Measurements from ENCODE around the gene PEX11G.
A peak's percentile ranks its signal among the peaks of the same experiment; 100 is the strongest.

The PEX11G gene

GRCh38 chr19:7500811-7501450 lies 12.1 kb upstream of the PEX11G start:
- DNase-seq (ENCODE audit: extremely low read depth in 1 of 2, low read depth in 1 of 2), result peak; percentile 43 to 47

DNA sequence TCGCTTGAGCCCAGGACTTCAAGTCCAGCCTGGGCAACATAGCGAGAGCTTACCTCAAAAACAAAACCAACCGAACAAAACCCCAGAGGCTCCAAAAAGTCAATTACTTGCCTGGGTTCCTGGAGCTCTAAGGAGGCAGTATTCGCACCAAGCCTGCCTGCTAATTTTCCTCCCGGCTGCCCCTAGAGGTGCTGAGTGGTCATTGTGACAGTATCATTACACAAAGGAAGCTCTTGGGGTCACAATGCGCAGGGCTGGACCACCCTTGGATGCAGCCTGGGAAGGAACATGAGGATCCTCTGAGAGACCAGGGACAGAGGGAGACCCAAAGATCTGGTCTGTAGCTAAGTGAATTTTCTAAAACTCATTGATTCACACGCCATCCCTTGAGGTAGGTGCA lies 8.5 kb upstream of the PEX11G start:
- no peak for DNase-seq (ENCODE audit: extremely low read depth in 1 of 2, low read depth in 1 of 2)

DNA sequence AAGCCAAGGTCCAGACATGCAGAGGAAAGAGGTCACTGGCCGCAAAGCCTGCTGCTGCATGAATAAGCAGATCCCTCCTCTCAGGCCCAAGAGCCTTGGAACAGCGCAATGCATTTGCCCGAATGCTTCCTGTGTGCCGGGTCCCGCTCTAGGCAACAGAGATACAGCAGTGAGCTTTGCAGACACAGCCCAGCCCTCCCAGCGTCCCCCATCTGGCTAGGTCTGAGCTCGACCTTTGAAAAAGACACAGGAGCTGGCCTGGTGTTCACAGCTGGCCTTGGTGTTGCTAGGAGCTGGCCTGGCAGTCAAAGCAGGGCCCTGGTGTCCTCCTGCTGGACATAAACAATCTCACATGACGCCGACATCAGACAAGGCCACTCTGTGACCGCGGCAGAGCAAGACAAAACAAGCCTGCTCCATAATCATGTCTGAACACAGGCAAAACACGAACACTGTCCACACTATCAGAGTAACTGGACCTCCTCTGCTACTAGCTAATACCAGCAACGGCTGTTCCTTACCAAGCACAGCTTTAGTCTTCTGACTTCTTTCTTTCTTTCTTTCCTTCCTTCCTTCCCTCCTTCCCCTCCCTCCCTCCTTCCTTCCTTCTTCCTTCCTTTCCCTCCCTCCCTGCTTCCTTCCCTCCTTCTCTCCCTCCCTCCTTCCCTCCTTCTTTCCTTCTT lies 5.7 kb upstream of the PEX11G start:
- no peak for DNase-seq (ENCODE audit: extremely low read depth in 1 of 2, low read depth in 1 of 2)

DNA sequence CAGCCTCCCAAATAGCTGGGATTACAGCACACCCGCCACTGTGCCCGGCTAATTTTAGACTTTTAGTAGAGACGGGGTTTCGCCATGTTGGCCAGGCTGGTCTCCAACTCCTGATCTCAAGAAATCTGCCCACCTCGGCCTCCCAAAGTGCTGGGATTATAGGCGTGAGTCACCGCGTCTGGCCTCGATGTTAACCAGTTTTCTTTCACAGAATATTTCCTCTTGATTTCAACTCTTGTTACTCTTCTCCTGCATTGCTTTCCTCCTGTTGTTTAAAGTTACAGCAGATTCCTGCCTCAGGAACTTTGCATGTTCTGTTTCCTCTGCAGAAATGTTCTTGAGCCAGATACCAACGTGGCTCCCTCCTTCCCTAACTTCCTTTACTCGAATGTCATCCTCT lies 3.7 kb upstream of the PEX11G start:
- DNase-seq (ENCODE audit: extremely low read depth in 1 of 2, low read depth in 1 of 2), result no peak

DNA sequence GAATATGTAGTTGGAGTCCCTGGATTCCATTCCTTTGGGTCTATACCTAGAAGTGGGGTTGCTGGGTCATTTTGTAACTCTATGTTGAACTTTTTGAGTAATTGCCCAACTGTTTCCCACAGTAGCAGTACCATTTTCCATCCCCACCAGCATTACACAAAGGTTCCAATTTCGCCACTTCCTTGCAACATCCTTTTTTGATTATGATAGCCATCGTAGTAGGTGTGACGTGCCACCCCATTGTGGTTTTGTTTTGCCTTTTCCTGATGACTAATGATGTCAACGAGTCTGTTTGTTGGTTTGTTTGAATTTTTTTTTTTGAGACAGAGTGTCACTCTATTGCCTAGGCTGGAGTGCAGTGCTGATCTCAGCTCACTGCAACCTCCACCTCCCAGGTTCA lies 3.3 kb upstream of the PEX11G start:
- DNase-seq (ENCODE audit: extremely low read depth in 1 of 2, low read depth in 1 of 2), result peak in 1 of 2 donors; percentile 78

DNA sequence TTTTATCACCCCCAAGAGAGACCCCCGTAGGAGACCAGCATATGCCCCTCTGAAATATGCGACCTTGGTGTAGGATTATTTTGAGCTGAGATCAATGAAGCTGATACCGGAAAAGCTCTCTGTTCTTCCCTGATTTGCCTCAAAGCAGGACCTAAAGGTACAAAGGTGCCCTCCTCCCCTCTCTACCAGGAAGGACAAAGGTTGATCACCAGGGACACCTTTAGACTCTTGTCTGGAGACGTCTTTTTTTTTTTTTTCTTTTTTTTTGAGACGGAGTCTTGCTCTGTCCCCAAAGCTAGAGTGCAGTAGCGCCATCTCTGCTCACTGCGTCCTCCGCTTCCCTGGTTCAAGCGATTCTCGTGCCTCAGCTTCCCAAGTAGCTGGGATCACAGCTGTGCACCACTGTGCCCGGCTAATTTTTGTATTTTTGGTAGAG lies 792 bp upstream of the PEX11G start:
- no peak for DNase-seq (ENCODE audit: extremely low read depth in 1 of 2, low read depth in 1 of 2)

DNA sequence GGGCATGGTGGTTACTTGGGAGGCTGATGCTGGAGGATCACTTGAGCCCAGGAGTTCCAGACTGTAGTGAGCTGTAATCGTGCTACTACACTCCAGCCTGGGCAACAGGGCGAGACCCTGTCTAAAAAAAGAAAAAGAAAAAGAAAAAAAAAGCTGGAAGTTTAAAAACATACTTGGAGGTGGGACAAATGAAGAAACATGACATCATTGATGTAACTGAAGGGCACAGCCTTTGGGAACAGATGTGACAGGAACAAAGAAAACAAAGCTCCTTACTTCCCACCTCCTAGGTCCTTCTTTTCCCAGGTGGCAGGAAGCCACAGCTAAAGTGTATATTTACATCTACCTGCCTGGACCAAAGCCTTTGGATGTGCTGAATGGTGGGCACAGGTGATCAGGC lies 1.9 kb downstream of the PEX11G start:
- DNase-seq (ENCODE audit: extremely low read depth in 1 of 2, low read depth in 1 of 2), result no peak

GRCh38 chr19:7483720-7484201 lies 5.1 kb downstream of the PEX11G start:
- DNase-seq (ENCODE audit: extremely low read depth in 1 of 2, low read depth in 1 of 2), result no peak

DNA sequence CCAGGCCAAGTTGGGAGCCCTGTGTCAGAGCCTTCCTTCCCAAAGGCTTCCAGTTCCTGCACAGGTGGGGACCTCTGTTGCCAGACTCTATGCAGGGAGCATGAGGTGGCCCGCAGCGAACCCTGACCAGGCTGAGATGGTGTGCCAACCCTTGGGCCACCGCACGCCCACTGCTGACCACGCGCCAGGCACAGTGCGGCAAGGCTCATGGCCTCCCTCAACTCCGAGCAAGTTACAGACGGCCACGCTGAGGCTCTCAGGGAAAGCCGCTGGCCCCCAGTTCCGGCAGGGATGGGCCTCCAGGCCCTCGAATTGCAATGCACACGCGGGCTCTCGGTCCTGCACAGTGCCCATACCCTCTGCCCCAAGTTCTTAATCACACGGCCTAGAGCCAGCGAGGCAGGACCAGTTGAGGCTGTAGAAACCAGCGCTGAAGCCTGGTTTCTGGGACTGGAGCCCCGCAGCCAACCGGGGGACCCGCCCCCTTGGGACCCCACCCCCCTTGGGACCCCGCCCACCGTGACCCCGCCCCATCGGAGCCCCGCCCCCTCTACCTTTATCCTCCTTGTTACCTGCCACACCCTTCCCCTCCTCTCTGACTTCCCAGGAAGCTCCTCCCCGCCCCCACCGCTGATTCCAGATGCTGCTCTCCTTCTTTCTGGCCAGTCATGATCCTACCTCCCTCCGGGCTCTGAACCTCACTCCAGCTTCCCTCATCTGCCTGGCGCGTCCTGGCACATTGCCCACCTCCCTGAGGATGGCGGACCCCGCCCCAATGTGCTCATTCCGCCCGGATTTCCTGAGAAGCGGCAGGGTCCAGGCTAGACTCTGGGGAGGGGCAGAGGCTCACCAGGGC lies 6.0 kb downstream of the PEX11G start:
- DNase-seq (ENCODE audit: extremely low read depth in 1 of 2, low read depth in 1 of 2), result no peak

DNA sequence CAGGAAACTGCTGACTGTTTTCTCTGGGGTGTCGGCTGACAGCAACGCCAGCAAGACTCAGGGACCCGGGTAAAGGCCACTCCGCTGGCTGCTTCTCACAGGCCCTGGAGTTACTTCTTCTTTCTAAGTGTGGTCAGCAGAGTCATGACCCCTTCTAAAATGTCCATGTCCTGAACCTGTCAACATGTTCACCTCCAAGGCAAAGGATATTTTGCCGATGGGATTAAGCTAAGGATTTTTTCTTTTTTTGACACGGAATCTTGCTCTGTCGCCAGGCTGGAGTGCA lies 7.9 kb downstream of the PEX11G start:
- no peak for DNase-seq (ENCODE audit: extremely low read depth in 1 of 2, low read depth in 1 of 2)

DNA sequence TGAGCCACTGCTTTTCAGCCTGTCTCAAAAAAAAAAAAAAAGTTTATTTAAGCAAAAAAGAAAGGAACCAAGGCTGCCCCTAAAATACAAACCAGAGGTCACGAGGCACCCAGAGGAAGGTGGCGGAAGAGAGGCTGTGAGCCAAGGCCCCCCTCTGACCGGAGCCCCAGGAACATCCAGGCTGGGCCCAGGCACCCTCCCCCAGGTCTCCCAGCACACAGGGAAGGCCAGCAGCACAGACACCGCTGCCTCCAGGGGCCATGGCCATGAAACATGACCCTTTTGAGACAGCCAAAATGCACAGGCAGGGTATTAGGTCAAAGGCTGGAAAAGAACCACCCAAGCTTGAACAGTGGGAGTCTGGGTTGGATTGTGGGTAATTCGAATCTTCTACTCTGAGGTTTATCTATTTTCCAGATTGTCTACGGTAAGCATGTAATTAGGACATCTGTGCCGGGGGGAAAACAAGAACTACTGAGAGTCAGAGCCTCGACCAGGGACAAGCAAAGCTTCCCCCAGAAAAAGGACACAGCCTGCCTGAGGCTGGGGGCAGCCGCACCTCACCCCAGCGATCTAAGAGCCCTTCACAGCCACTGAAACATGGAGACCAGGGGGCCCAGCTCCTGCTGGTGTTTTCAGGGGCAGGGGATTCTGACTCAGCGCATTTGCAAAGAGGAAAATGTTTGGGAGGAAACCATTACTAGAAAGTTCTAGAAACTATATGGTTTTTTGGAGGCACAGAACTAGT lies 8.4 kb downstream of the PEX11G start:
- DNase-seq (ENCODE audit: extremely low read depth in 1 of 2, low read depth in 1 of 2), result no peak

GRCh38 chr19:7478843-7479227 lies 10.0 kb downstream of the PEX11G start:
- no peak for DNase-seq (ENCODE audit: extremely low read depth in 1 of 2, low read depth in 1 of 2)

DNA sequence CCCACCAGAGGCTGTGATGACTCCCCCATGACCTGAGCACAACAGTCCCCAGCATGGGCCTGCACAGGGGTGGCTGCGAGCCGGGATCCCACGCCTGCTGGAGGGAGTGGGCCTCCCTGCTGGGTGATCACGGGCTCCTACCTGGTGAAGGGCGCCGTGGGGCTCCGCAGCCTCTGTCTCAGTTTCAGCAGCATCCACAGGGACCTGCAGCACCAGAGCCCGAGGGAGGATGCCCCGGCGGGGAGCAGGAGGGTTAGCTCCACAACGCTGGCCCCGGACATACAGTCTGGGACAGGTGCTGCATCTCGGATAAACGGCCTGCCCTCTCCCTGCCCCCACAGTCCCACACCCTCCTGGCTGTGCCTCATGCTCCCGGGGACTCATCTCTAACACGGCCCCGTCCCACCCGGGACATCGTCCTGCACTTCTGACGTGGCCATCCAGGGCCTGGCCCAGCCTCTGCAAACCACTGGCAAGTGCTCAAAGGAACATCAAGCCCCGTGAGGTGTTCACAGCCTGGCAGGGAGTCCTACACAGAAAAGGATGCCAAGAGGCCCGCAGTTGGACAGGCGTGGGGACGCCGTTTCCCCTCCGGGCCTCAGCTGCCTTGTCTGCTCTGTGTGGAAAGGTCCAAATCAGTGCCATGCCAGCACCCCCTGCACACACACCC lies 10.5 kb downstream of the PEX11G start:
- DNase-seq (ENCODE audit: extremely low read depth in 1 of 2, low read depth in 1 of 2), result no peak

DNA sequence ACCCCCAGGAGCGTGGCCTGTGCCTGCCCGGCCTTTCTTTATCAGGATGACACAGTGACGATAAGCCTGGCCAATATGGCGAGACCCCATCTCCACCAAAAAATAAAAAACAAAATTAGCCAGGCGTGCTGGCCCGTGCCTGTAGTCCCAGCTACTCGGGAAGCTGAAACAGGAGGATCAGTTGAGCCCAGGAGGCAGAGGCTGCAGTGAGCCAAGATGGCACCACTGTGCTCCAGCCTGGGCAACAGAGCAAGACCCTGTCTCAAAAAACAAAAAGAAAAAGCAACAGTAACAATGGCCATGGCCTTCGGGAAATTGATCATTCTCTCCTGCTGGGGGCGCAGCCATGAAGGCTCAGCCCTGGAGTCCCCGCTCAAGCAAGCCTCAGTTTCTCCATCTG lies 11.1 kb downstream of the PEX11G start:
- DNase-seq (ENCODE audit: extremely low read depth in 1 of 2, low read depth in 1 of 2), result no peak

GRCh38 chr19:7476777-7477494 lies 11.9 kb downstream of the PEX11G start:
- no peak for DNase-seq (ENCODE audit: extremely low read depth in 1 of 2, low read depth in 1 of 2)

- DNase-seq (ENCODE audit: extremely low read depth in 1 of 2, low read depth in 1 of 2), result no peak
Observed at GRCh38 chr19:7476241-7476640, 12.6 kb downstream of the PEX11G start.

GRCh38 chr19:7475665-7476064 lies 13.2 kb downstream of the PEX11G start:
- no peak for DNase-seq (ENCODE audit: extremely low read depth in 1 of 2, low read depth in 1 of 2)

DNA sequence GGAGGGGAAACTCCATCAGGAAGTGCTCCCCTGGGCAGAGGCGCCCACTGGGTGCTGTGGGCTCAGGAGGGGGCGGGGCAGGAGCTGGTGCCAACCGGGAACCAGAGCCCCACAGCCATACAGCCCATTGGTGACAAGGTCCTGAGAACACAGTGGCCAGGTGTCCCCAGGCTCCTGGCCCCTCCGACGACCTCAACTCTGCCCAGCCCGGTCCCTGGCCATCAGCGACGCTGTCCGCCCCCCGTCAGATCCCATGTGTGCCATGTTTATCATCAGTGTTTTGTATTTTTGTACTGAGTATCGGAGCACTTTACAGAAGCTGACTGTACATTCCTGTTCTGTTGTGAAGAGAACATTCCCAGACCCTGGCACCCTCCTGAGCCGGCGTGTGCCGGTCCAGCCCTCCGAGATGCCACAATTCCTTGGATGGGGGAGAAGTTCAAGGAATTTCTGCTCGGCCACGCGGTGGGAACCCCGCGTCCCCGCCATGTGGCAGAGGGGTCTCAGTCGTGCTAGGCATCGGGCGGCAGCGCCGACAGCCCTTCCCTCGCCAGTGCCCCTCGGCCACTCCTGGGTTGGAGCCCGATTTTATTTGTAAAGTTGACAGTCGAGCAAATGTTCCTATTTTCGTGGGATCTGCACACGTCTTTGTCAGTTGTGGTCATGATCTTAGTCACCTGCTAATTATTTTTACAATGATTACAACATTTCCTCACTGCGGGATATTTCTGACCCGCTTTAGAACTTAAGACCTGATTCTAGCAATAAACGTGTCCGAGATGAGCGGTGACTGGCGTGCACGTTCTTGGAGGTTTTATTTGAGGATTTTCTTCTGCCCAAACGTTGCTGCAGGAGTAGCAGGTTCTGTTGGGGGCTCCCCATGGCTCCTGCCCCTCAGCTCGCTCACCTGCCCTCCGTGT lies 16.9 kb downstream of the PEX11G start:
- no peak for DNase-seq (ENCODE audit: extremely low read depth in 1 of 2, low read depth in 1 of 2)
